Neural progenitor cell (in vitro differentiated cells): ENCODE data around the gene KRT82. TPM values are rescaled to one million over a fixed set of nuclear protein-coding genes. Genes with fewer than 3 reads are reported as not detected.
"Not testable (repeated sequence)": the region's sequence is repeated elsewhere in the genome, so short reads cannot be mapped to it uniquely, and the experiment has no call there.

Experiments
- DNase-seq: peaks from one replicate; pipeline ENCODE4 v3.0.0-alpha.2; 2016; ENCODE audit warnings: low spot score
- H2AFZ ChIP-seq: fragments of 200-600 bp; sonication (generic); replicated peaks from 2 replicates; pipeline ENCODE4 v1.6.1; 2016; ENCODE audit warnings: antibody characterized with exemption
- H3F3A ChIP-seq: fragments of 200-600 bp; sonication (generic); 2 replicates; pipeline ENCODE4 v1.6.1; 2016; ENCODE audit warnings: antibody characterized with exemption, low read depth
- H3K27ac ChIP-seq: fragments of 200-600 bp; sonication (generic); 2 replicates; pipeline ENCODE4 v1.5.1; 2016; ENCODE audit warnings: mild to moderate bottlenecking
- H3K27me3 ChIP-seq: fragments of 200-600 bp; sonication (generic); 2 replicates; pipeline ENCODE4 v1.6.1; 2016; ENCODE audit warnings: mild to moderate bottlenecking, moderate library complexity
- H3K36me3 ChIP-seq: fragments of 200-600 bp; sonication (generic); 2 replicates; pipeline ENCODE4 v1.5.1; 2016
- H3K4me1 ChIP-seq: fragments of 200-600 bp; sonication (generic); 2 replicates; pipeline ENCODE4 v1.6.1; 2016; ENCODE audit warnings: mixed run types
- H3K4me2 ChIP-seq: fragments of 200-600 bp; sonication (generic); 2 replicates; pipeline ENCODE4 v1.6.1; 2016
- H3K4me3 ChIP-seq: fragments of 200-600 bp; sonication (generic); 2 replicates; pipeline ENCODE4 v1.5.1; 2016
- H3K79me2 ChIP-seq: fragments of 200-600 bp; sonication (generic); 2 replicates; pipeline ENCODE4 v1.6.1; 2016; ENCODE audit warnings: low read depth
- H3K9ac ChIP-seq: fragments of 200-600 bp; sonication (generic); 2 replicates; pipeline ENCODE4 v1.6.1; 2016
- H3K9me3 ChIP-seq: fragments of 200-600 bp; sonication (generic); 2 replicates; pipeline ENCODE4 v1.5.1; 2016; ENCODE audit warnings: low read depth
- H4K20me1 ChIP-seq: fragments of 200-600 bp; sonication (generic); 2 replicates; pipeline ENCODE4 v1.6.1; 2016; ENCODE audit warnings: low read depth
- H3K27ac Mint-ChIP-seq: 3 replicates; pipeline ENCODE4 v1.8.0; 2021; ENCODE audit warnings: mixed read lengths
- H3K27me3 Mint-ChIP-seq: 2 replicates; pipeline ENCODE4 v1.8.0; 2022; ENCODE audit warnings: low read depth, mild to moderate bottlenecking, inconsistent platforms, moderate library complexity, mixed read lengths; ENCODE audit not compliant: insufficient read depth
- H3K36me3 Mint-ChIP-seq: 3 replicates; pipeline ENCODE4 v1.8.0; 2021; ENCODE audit warnings: mixed read lengths
- H3K4me1 Mint-ChIP-seq: 3 replicates; pipeline ENCODE4 v1.8.0; 2021; ENCODE audit warnings: mixed read lengths
- H3K4me3 Mint-ChIP-seq: 3 replicates; pipeline ENCODE4 v1.8.0; 2021; ENCODE audit warnings: mild to moderate bottlenecking, moderate library complexity, mixed read lengths
- H3K9me3 Mint-ChIP-seq: 3 replicates; pipeline ENCODE4 v1.8.0; 2020; ENCODE audit warnings: mixed read lengths
- CTCF ChIP-seq: fragments of 200-600 bp; sonication (generic); IDR thresholded peaks from 2 replicates; pipeline ENCODE4 v1.5.1; 2017; ENCODE audit warnings: antibody characterized with exemption, mild to moderate bottlenecking
- EZH2 ChIP-seq: fragments of 200-600 bp; sonication (generic); IDR thresholded peaks from 2 replicates; pipeline ENCODE4 v1.6.1; 2017; ENCODE audit warnings: antibody characterized with exemption, mild to moderate bottlenecking, moderate library complexity
- EZH2phosphoT487 ChIP-seq: fragments of 200-600 bp; sonication (generic); IDR thresholded peaks from 2 replicates; pipeline ENCODE4 v1.6.1; 2017; ENCODE audit warnings: antibody characterized with exemption
- total RNA-seq: library from RNA; depleted of rRNA; stranded (reverse); fragments of >200 nt; gene quantifications from 2 replicates; pipeline ENCODE4 v1.2.3, GENCODE V29; 2015; ENCODE audit warnings: low replicate concordance

The KRT82 gene
- total RNA-seq, 1 donor from 2014 or later, result not detected

GRCh38 chr12:52411815-52412214 lies 5.7 kb upstream of the KRT82 start:
- Histone ChIP-seq H3K27ac (no peak overlapping the region), H3K36me3 (no peaks in the 10 kb centered on the region), H3K9me3 (no peaks in the 10 kb centered on the region), H3K9ac (no peak overlapping the region), H4K20me1 (no peaks in the 10 kb centered on the region), H3K79me2 (no peaks in the 10 kb centered on the region), H3K4me3 (no peak overlapping the region), H3K27me3 (no peaks in the 10 kb centered on the region), H3F3A (no peaks in the 10 kb centered on the region), H3K4me2 (no peak overlapping the region), H3K4me1 (no peaks in the 10 kb centered on the region), H2AFZ (no peak overlapping the region)
- Mint-ChIP-seq H3K9me3 (peaks cover 6% of the 10 kb centered on the region), H3K36me3 (no peaks in the 10 kb centered on the region), H3K27me3 (peaks cover 8% of the 10 kb centered on the region), H3K4me3 (no peak overlapping the region), H3K27ac (no peak overlapping the region), H3K4me1 (peaks cover 20% of the 10 kb centered on the region)
- DNase-seq, result no peak
- TF ChIP-seq CTCF (no peak), EZH2 (no peak), EZH2phosphoT487 (no peak)

- H3K27me3 Mint-ChIP-seq, H3K79me2 ChIP-seq, DNase-seq, H3K27ac ChIP-seq, H3K36me3 Mint-ChIP-seq, H3K27me3 ChIP-seq, H3K9me3 Mint-ChIP-seq, H3K9ac ChIP-seq, H2AFZ ChIP-seq, H3K9me3 ChIP-seq, H3K4me3 ChIP-seq, H4K20me1 ChIP-seq, H3K36me3 ChIP-seq, H3K4me1 ChIP-seq, H3K4me2 ChIP-seq, H3K4me3 Mint-ChIP-seq, H3K27ac Mint-ChIP-seq, H3F3A ChIP-seq: not testable (repeated sequence)
- H3K4me1 Mint-ChIP-seq, result peaks cover 17% of the 10 kb centered on the region
Measured at GRCh38 chr12:52410589-52411248, 4.6 kb upstream of the KRT82 start.

- Histone ChIP-seq H3F3A (no peaks in the 10 kb centered on the region), H3K9me3 (no peaks in the 10 kb centered on the region), H3K36me3 (no peaks in the 10 kb centered on the region), H2AFZ (no peak overlapping the region), H3K79me2 (no peaks in the 10 kb centered on the region), H3K27me3 (no peaks in the 10 kb centered on the region), H3K27ac (no peak overlapping the region), H4K20me1 (no peaks in the 10 kb centered on the region), H3K4me2 (no peak overlapping the region), H3K4me1 (peaks cover 3% of the 10 kb centered on the region), H3K9ac (no peak overlapping the region), H3K4me3 (no peak overlapping the region)
- H3K4me1 Mint-ChIP-seq, result peaks cover 9% of the 10 kb centered on the region
- peaks cover 8% of the 10 kb centered on the region for H3K27me3 Mint-ChIP-seq
- DNase-seq, result peak; percentile 19
- H3K36me3 Mint-ChIP-seq, result no peaks in the 10 kb centered on the region
- H3K27ac Mint-ChIP-seq, result no peak overlapping the region
- peaks cover 6% of the 10 kb centered on the region for H3K9me3 Mint-ChIP-seq
- H3K4me3 Mint-ChIP-seq, result no peak overlapping the region
- TF ChIP-seq EZH2phosphoT487 (no peak), EZH2 (no peak), CTCF (no peak)
Measured at GRCh38 chr12:52407918-52408317, 1.8 kb upstream of the KRT82 start.

GRCh38 chr12:52404951-52405350 lies 1.2 kb downstream of the KRT82 start:
- no peaks in the 10 kb centered on the region for H3K9me3 ChIP-seq
- no peaks in the 10 kb centered on the region for H3K36me3 ChIP-seq
- no peaks in the 10 kb centered on the region for H3K27me3 ChIP-seq
- H3K4me1 ChIP-seq, result peaks cover 4% of the 10 kb centered on the region
- H4K20me1 ChIP-seq, result no peaks in the 10 kb centered on the region
- no peak overlapping the region for H3K27ac ChIP-seq
- H3K9ac ChIP-seq, result no peak overlapping the region
- H2AFZ ChIP-seq, result no peak overlapping the region
- DNase-seq, result no peak
- no peak overlapping the region for H3K4me3 Mint-ChIP-seq
- no peak overlapping the region for H3K4me2 ChIP-seq
- TF ChIP-seq CTCF (no peak), EZH2phosphoT487 (no peak), EZH2 (no peak)
- no peaks in the 10 kb centered on the region for H3K36me3 Mint-ChIP-seq
- no peak overlapping the region for H3K4me3 ChIP-seq
- H3K9me3 Mint-ChIP-seq, result no peaks in the 10 kb centered on the region
- H3K4me1 Mint-ChIP-seq, result peaks cover 5% of the 10 kb centered on the region
- no peak overlapping the region for H3K27ac Mint-ChIP-seq
- peaks cover 7% of the 10 kb centered on the region for H3K27me3 Mint-ChIP-seq
- H3F3A ChIP-seq, result no peaks in the 10 kb centered on the region
- H3K79me2 ChIP-seq, result no peaks in the 10 kb centered on the region
